HEK293 (cell line): Measurements from ENCODE around the gene LRRC46.

Experiments
- CTCF ChIA-PET: fragments of 350-600 bp; formaldehyde crosslinking; extraction: SDS; loops from one replicate; lab custom pipeline; 2021; ENCODE audit warnings: antibody characterized with exemption; lab: Yijun Ruan, JAX
- POLR2A ChIA-PET: fragments of 300-600 bp; formaldehyde crosslinking; extraction: SDS; loops from one replicate; lab custom pipeline; 2020; ENCODE audit warnings: antibody characterized with exemption, inconsistent platforms; lab: Yijun Ruan, JAX
- H3K27ac ChIP-seq: fragments of 200-500 bp; sonication (Bioruptor generic); 2 replicates; pipeline ENCODE4 v1.5.1; 2014; ENCODE audit warnings: low read depth, low read length, control low read depth, inconsistent platforms; ENCODE audit errors: extremely low read depth
- H3K36me3 ChIP-seq, 2 experiments: fragments of 200-500 bp in 1 of 2; sonication (Bioruptor generic) in 1 of 2; 1 replicate in 1 of 2; 2 replicates in 1 of 2; pipeline ENCODE4 v1.5.1; 2014 to 2017; ENCODE audit warnings: inconsistent platforms in 2 of 2, low read length in 2 of 2; ENCODE audit not compliant: control insufficient read depth in 2 of 2, insufficient read depth in 1 of 2
- H3K4me1 ChIP-seq: fragments of 200-500 bp; sonication (Bioruptor generic); 2 replicates; pipeline ENCODE4 v1.5.1; 2014; ENCODE audit warnings: mild to moderate bottlenecking, low read length, inconsistent platforms; ENCODE audit not compliant: control insufficient read depth, insufficient read depth
- H3K4me3 ChIP-seq: 2 replicates; pipeline ENCODE4 v1.5.1; 2011; ENCODE audit warnings: low read depth, mild to moderate bottlenecking, control low read depth, low read length, moderate library complexity
- H3K9me3 ChIP-seq: fragments of 200-500 bp; sonication (Bioruptor generic); 2 replicates; pipeline ENCODE4 v1.5.1; 2014; ENCODE audit warnings: low read depth, low read length, inconsistent platforms; ENCODE audit not compliant: control insufficient read depth, insufficient read depth
- BCL11B ChIP-seq: fragments of 450-650 bp; formaldehyde crosslinking; IDR thresholded peaks from 2 replicates; pipeline ENCODE4 v1.5.1; 2016; ENCODE audit warnings: low read depth, missing biosample characterization, missing genetic modification characterization
- GLIS1 ChIP-seq: fragments of 450-650 bp; formaldehyde crosslinking; IDR thresholded peaks from 2 replicates; pipeline ENCODE4 v1.5.1; 2016; ENCODE audit warnings: missing biosample characterization, missing genetic modification characterization
- GLIS2 ChIP-seq: fragments of 450-650 bp; formaldehyde crosslinking; IDR thresholded peaks from 2 replicates; pipeline ENCODE4 v1.5.1; 2016; ENCODE audit warnings: missing biosample characterization, missing genetic modification characterization
- KLF7 ChIP-seq: fragments of 450-650 bp; formaldehyde crosslinking; IDR thresholded peaks from 2 replicates; pipeline ENCODE4 v1.5.1; 2016; ENCODE audit warnings: missing biosample characterization, missing genetic modification characterization, borderline replicate concordance
- SCRT1 ChIP-seq: fragments of 450-650 bp; formaldehyde crosslinking; IDR thresholded peaks from 2 replicates; pipeline ENCODE4 v1.5.1; 2016; ENCODE audit warnings: missing biosample characterization, missing genetic modification characterization, borderline replicate concordance
- SP2 ChIP-seq: fragments of 450-650 bp; formaldehyde crosslinking; IDR thresholded peaks from 2 replicates; pipeline ENCODE4 v1.5.1; 2016; ENCODE audit warnings: missing biosample characterization, missing genetic modification characterization
- ZIC2 ChIP-seq: fragments of 450-650 bp; formaldehyde crosslinking; IDR thresholded peaks from 2 replicates; pipeline ENCODE4 v1.5.1; 2016; ENCODE audit warnings: missing biosample characterization, missing genetic modification characterization
- ZNF133 ChIP-seq: fragments of 450-650 bp; formaldehyde crosslinking; IDR thresholded peaks from 2 replicates; pipeline ENCODE4 v1.5.1; 2016; ENCODE audit warnings: missing biosample characterization, missing genetic modification characterization
- ZNF175 ChIP-seq: fragments of 450-650 bp; formaldehyde crosslinking; IDR thresholded peaks from 2 replicates; pipeline ENCODE4 v1.5.1; 2016; ENCODE audit warnings: missing biosample characterization, missing genetic modification characterization
- ZNF202 ChIP-seq: fragments of 450-650 bp; formaldehyde crosslinking; IDR thresholded peaks from 2 replicates; pipeline ENCODE4 v1.5.1; 2016; ENCODE audit warnings: missing biosample characterization, missing genetic modification characterization, borderline replicate concordance
- ZNF221 ChIP-seq: fragments of 450-650 bp; formaldehyde crosslinking; IDR thresholded peaks from 2 replicates; pipeline ENCODE4 v1.5.1; 2017; ENCODE audit warnings: missing biosample characterization, missing genetic modification characterization, borderline replicate concordance
- ZNF23 ChIP-seq: fragments of 450-650 bp; formaldehyde crosslinking; IDR thresholded peaks from 2 replicates; pipeline ENCODE4 v1.5.1; 2016; ENCODE audit warnings: missing biosample characterization, missing genetic modification characterization, borderline replicate concordance
- ZNF473 ChIP-seq: fragments of 450-650 bp; formaldehyde crosslinking; IDR thresholded peaks from 2 replicates; pipeline ENCODE4 v1.5.1; 2017; ENCODE audit warnings: missing biosample characterization, missing genetic modification characterization
- ZNF510 ChIP-seq: fragments of 450-650 bp; formaldehyde crosslinking; IDR thresholded peaks from 2 replicates; pipeline ENCODE4 v1.5.1; 2018; ENCODE audit warnings: mild to moderate bottlenecking, missing genetic modification characterization, missing biosample characterization; ENCODE audit not compliant: insufficient replicate concordance
- ZNF544 ChIP-seq: fragments of 450-650 bp; formaldehyde crosslinking; IDR thresholded peaks from 2 replicates; pipeline ENCODE4 v1.5.0; 2017; ENCODE audit warnings: missing biosample characterization, missing genetic modification characterization
- ZNF555 ChIP-seq: fragments of 450-650 bp; formaldehyde crosslinking; conservative IDR thresholded peaks from 2 replicates; pipeline ENCODE4 v1.5.1; 2017; ENCODE audit warnings: missing biosample characterization, mild to moderate bottlenecking, missing genetic modification characterization, inconsistent platforms
- ZNF76 ChIP-seq: fragments of 450-650 bp; formaldehyde crosslinking; IDR thresholded peaks from 2 replicates; pipeline ENCODE4; 2016; ENCODE audit warnings: low read depth, missing biosample characterization, missing genetic modification characterization, borderline replicate concordance
- ZNF777 ChIP-seq: fragments of 450-650 bp; formaldehyde crosslinking; IDR thresholded peaks from 2 replicates; pipeline ENCODE4 v1.5.1; 2017; ENCODE audit warnings: missing biosample characterization, missing genetic modification characterization, borderline replicate concordance
- ZXDB ChIP-seq: fragments of 450-650 bp; formaldehyde crosslinking; IDR thresholded peaks from 2 replicates; pipeline ENCODE4 v1.5.1; 2016; ENCODE audit warnings: missing biosample characterization, missing genetic modification characterization
- TF ChIP-seq, protein P1 (sequence below): fragments of 450-650 bp; formaldehyde crosslinking; IDR thresholded peaks from 2 replicates; pipeline ENCODE4 v1.5.1; 2017; ENCODE audit warnings: missing biosample characterization, missing genetic modification characterization
- TF ChIP-seq, protein P2 (sequence below): fragments of 450-650 bp; formaldehyde crosslinking; IDR thresholded peaks from 2 replicates; pipeline ENCODE4 v1.5.0; 2017; ENCODE audit warnings: missing biosample characterization, missing genetic modification characterization, borderline replicate concordance
- TF ChIP-seq, protein P3 (sequence below): fragments of 450-650 bp; formaldehyde crosslinking; IDR thresholded peaks from 2 replicates; pipeline ENCODE4 v1.5.1; 2016; ENCODE audit warnings: missing biosample characterization, missing genetic modification characterization
- TF ChIP-seq, protein P4 (sequence below): fragments of 450-650 bp; formaldehyde crosslinking; IDR thresholded peaks from 2 replicates; pipeline ENCODE4 v1.5.1; 2017; ENCODE audit warnings: missing biosample characterization, missing genetic modification characterization
- TF ChIP-seq, protein P5 (sequence below): fragments of 450-650 bp; formaldehyde crosslinking; IDR thresholded peaks from 2 replicates; pipeline ENCODE4 v1.5.1; 2016; ENCODE audit warnings: missing biosample characterization, missing genetic modification characterization
- TF ChIP-seq, protein P6 (sequence below): fragments of 450-650 bp; formaldehyde crosslinking; IDR thresholded peaks from 2 replicates; pipeline ENCODE4 v1.5.1; 2016; ENCODE audit warnings: missing biosample characterization, missing genetic modification characterization

Gene LRRC46

DNA sequence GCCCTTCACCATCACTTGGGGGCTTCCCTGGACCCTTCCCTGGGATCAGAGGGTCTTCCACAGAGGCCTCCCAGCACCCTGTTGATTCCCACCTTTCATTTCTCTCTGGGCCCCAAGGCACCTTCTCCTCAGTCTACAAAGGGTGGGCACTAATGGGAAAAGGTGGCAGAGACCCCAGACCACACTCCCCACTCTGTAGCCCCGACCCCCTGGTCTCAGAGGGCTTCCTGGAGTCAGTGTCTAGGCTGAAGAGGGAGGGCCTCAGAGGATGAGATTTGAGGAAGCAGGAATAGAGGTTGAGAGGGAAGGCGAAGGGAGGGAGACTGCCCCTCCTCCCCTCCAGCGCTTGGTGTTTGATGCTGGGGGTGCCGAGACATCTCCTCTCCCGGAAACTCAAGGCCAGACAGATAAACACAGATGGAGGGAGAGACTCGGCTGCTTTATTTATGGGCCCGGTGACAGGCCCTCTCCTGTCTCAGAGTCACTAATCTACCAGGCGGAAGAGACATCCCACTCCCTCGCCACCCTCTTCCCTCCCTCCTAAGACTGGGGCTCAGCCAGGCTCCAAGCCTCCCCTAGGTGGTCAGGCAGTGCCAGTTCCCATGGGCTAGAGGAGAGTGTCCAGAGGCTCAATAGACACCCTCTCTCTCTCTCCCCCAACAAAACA lies 46.0 kb downstream of the LRRC46 start:
- H3K4me1 ChIP-seq: no peaks in the 10 kb centered on the region; the same call in 1 of the 2 replicates
- H3K36me3 ChIP-seq: no peaks in the 10 kb centered on the region
- TF ChIP-seq, protein P1, sequence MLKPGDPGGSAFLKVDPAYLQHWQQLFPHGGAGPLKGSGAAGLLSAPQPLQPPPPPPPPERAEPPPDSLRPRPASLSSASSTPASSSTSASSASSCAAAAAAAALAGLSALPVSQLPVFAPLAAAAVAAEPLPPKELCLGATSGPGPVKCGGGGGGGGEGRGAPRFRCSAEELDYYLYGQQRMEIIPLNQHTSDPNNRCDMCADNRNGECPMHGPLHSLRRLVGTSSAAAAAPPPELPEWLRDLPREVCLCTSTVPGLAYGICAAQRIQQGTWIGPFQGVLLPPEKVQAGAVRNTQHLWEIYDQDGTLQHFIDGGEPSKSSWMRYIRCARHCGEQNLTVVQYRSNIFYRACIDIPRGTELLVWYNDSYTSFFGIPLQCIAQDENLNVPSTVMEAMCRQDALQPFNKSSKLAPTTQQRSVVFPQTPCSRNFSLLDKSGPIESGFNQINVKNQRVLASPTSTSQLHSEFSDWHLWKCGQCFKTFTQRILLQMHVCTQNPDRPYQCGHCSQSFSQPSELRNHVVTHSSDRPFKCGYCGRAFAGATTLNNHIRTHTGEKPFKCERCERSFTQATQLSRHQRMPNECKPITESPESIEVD (tag by site-specific recombination): no peak
- TF ChIP-seq ZNF473: no peak
- TF ChIP-seq ZNF777 (tag by site-specific recombination): no peak
- no peak for TF ChIP-seq ZNF221 (tag by site-specific recombination)
- no peak for TF ChIP-seq SP2 (tag by site-specific recombination)
- no peak for TF ChIP-seq ZNF23 (tag by site-specific recombination)
- TF ChIP-seq ZNF544 (tag by site-specific recombination): no peak
- no peak for TF ChIP-seq GLIS2 (tag by site-specific recombination)
- TF ChIP-seq ZXDB (tag by site-specific recombination): no peak
- TF ChIP-seq SCRT1 (tag by site-specific recombination): no peak
- TF ChIP-seq, protein P2, sequence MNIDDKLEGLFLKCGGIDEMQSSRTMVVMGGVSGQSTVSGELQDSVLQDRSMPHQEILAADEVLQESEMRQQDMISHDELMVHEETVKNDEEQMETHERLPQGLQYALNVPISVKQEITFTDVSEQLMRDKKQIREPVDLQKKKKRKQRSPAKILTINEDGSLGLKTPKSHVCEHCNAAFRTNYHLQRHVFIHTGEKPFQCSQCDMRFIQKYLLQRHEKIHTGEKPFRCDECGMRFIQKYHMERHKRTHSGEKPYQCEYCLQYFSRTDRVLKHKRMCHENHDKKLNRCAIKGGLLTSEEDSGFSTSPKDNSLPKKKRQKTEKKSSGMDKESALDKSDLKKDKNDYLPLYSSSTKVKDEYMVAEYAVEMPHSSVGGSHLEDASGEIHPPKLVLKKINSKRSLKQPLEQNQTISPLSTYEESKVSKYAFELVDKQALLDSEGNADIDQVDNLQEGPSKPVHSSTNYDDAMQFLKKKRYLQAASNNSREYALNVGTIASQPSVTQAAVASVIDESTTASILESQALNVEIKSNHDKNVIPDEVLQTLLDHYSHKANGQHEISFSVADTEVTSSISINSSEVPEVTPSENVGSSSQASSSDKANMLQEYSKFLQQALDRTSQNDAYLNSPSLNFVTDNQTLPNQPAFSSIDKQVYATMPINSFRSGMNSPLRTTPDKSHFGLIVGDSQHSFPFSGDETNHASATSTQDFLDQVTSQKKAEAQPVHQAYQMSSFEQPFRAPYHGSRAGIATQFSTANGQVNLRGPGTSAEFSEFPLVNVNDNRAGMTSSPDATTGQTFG: no peak
- no peak for TF ChIP-seq KLF7
- TF ChIP-seq ZIC2 (tag by site-specific recombination): no peak
- TF ChIP-seq GLIS1 (tag by site-specific recombination): peak; percentile 65
- no peak for TF ChIP-seq ZNF202 (tag by site-specific recombination)
- TF ChIP-seq ZNF76 (tag by site-specific recombination): no peak
- TF ChIP-seq, protein P3, sequence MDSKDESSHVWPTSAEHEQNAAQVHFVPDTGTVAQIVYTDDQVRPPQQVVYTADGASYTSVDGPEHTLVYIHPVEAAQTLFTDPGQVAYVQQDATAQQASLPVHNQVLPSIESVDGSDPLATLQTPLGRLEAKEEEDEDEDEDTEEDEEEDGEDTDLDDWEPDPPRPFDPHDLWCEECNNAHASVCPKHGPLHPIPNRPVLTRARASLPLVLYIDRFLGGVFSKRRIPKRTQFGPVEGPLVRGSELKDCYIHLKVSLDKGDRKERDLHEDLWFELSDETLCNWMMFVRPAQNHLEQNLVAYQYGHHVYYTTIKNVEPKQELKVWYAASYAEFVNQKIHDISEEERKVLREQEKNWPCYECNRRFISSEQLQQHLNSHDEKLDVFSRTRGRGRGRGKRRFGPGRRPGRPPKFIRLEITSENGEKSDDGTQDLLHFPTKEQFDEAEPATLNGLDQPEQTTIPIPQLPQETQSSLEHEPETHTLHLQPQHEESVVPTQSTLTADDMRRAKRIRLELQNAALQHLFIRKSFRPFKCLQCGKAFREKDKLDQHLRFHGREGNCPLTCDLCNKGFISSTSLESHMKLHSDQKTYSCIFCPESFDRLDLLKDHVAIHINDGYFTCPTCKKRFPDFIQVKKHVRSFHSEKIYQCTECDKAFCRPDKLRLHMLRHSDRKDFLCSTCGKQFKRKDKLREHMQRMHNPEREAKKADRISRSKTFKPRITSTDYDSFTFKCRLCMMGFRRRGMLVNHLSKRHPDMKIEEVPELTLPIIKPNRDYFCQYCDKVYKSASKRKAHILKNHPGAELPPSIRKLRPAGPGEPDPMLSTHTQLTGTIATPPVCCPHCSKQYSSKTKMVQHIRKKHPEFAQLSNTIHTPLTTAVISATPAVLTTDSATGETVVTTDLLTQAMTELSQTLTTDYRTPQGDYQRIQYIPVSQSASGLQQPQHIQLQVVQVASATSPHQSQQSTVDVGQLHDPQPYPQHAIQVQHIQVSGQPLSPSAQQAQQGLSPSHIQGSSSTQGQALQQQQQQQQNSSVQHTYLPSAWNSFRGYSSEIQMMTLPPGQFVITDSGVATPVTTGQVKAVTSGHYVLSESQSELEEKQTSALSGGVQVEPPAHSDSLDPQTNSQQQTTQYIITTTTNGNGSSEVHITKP (tag by site-specific recombination): no peak
- TF ChIP-seq, protein P4, sequence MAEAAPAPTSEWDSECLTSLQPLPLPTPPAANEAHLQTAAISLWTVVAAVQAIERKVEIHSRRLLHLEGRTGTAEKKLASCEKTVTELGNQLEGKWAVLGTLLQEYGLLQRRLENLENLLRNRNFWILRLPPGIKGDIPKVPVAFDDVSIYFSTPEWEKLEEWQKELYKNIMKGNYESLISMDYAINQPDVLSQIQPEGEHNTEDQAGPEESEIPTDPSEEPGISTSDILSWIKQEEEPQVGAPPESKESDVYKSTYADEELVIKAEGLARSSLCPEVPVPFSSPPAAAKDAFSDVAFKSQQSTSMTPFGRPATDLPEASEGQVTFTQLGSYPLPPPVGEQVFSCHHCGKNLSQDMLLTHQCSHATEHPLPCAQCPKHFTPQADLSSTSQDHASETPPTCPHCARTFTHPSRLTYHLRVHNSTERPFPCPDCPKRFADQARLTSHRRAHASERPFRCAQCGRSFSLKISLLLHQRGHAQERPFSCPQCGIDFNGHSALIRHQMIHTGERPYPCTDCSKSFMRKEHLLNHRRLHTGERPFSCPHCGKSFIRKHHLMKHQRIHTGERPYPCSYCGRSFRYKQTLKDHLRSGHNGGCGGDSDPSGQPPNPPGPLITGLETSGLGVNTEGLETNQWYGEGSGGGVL (tag by site-specific recombination): peak; percentile 37
- no peak for TF ChIP-seq BCL11B (tag by site-specific recombination)
- TF ChIP-seq ZNF133 (tag by site-specific recombination): no peak
- TF ChIP-seq, protein P5, sequence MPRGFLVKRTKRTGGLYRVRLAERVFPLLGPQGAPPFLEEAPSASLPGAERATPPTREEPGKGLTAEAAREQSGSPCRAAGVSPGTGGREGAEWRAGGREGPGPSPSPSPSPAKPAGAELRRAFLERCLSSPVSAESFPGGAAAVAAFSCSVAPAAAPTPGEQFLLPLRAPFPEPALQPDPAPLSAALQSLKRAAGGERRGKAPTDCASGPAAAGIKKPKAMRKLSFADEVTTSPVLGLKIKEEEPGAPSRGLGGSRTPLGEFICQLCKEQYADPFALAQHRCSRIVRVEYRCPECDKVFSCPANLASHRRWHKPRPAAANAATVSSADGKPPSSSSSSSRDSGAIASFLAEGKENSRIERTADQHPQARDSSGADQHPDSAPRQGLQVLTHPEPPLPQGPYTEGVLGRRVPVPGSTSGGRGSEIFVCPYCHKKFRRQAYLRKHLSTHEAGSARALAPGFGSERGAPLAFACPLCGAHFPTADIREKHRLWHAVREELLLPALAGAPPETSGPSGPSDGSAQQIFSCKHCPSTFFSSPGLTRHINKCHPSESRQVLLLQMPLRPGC: no peak
- TF ChIP-seq ZNF510 (tag by site-specific recombination): no peak
- TF ChIP-seq, protein P6, sequence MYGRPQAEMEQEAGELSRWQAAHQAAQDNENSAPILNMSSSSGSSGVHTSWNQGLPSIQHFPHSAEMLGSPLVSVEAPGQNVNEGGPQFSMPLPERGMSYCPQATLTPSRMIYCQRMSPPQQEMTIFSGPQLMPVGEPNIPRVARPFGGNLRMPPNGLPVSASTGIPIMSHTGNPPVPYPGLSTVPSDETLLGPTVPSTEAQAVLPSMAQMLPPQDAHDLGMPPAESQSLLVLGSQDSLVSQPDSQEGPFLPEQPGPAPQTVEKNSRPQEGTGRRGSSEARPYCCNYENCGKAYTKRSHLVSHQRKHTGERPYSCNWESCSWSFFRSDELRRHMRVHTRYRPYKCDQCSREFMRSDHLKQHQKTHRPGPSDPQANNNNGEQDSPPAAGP: 0 out of 2 replicates have a peak, but pooled peaks have one; percentile 28
- TF ChIP-seq ZNF175 (tag by site-specific recombination): no peak
- no peak for TF ChIP-seq ZNF555 (tag by site-specific recombination)
- no peaks in the 10 kb centered on the region for H3K9me3 ChIP-seq
- H3K27ac ChIP-seq: no peak overlapping the region
- H3K4me3 ChIP-seq: no peak overlapping the region
- ChIA-PET CTCF (interaction anchor here (5.1 to 18.5 kb wide), 2 partner anchors 13 to 34 kb away, joined by 35 to 837 read pairs; partner anchors contain the start of genes SCRN2 and SP6), POLR2A (no interaction called here)
